Measurements from ENCODE around the gene MBP.

- no peak for TF ChIP-seq POLR2A (IDR thresholded peaks at IDR 0.05; ENCODE audit: low read depth, low read length)
- TF ChIP-seq TAF1 (IDR thresholded peaks at IDR 0.05; ENCODE audit: borderline replicate concordance, low read depth, low read length): no peak
- no peak for TF ChIP-seq POLR2AphosphoS5 (IDR thresholded peaks at IDR 0.05; ENCODE audit: low read depth, low read length)
Measured at GRCh38 chr18:77077941-77078689, 54.5 kb downstream of the MBP start.

Data from GM12892 (cell line).